Measurements from ENCODE around the gene DYNC1I1.

The DYNC1I1 gene

DNA sequence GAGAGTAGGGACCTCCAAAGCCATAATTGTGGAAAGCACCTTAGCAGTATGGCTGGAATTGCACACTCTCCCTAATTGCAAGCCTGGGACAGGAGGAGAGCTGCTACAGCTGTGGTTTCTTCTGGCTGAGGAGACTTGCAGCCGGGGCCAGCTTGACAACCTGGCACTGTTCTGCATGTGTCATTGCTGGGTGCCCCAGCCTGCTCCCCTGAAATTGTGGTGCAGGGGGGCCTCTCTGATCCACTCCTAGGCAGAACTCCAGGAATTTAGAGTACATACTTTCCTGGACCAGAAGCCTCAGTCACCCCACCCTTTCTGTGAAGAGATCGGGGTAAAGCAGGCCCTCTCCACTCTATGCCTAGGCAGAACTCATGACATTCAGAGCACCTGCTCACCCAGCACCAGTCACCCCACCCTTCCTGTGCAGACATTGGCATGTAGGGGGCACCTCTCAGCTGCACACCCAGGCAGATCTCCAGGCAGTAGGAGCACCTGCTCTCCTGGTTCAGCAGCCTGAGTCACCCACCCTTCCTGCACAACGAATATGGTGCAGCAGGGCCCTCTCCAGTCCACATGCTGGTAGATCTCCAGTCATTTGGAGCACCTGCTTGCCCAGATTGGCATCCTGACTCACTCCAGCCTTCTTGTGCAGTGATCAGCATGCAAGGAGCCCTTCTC is 34.4 kb upstream of the DYNC1I1 start:
- no peak for TF ChIP-seq TAF1 (IDR thresholded peaks at IDR 0.05; ENCODE audit: borderline replicate concordance, insufficient read depth, low read length)
- no peak for TF ChIP-seq POLR2AphosphoS5 (IDR thresholded peaks at IDR 0.05; ENCODE audit: low read depth, low read length)
- no peak for TF ChIP-seq REST (IDR thresholded peaks at IDR 0.05; ENCODE audit: insufficient read depth in 1 of 2, low read depth in 2 of 2, low read length in 2 of 2)
- no peak for TF ChIP-seq SIN3A (IDR thresholded peaks at IDR 0.05; ENCODE audit: borderline replicate concordance, insufficient read depth, low read length)
- no peak for TF ChIP-seq FOXP2 (optimal IDR thresholded peaks at IDR 0.05; ENCODE audit: borderline replicate concordance, extremely low read depth, extremely low read length, insufficient read depth)

- TF ChIP-seq SIN3A (IDR thresholded peaks at IDR 0.05; ENCODE audit: borderline replicate concordance, insufficient read depth, low read length) (no peak), TAF1 (IDR thresholded peaks at IDR 0.05; ENCODE audit: borderline replicate concordance, insufficient read depth, low read length) (no peak), POLR2AphosphoS5 (IDR thresholded peaks at IDR 0.05; ENCODE audit: low read depth, low read length) (no peak), FOXP2 (optimal IDR thresholded peaks at IDR 0.05; ENCODE audit: borderline replicate concordance, extremely low read depth, extremely low read length, insufficient read depth) (no peak), REST (IDR thresholded peaks at IDR 0.05; ENCODE audit: insufficient read depth in 1 of 2, low read depth in 2 of 2, low read length in 2 of 2) (no peak)
These were observed 23.3 kb upstream of the DYNC1I1 start for GRCh38 chr7:95749044-95749443.

DNA sequence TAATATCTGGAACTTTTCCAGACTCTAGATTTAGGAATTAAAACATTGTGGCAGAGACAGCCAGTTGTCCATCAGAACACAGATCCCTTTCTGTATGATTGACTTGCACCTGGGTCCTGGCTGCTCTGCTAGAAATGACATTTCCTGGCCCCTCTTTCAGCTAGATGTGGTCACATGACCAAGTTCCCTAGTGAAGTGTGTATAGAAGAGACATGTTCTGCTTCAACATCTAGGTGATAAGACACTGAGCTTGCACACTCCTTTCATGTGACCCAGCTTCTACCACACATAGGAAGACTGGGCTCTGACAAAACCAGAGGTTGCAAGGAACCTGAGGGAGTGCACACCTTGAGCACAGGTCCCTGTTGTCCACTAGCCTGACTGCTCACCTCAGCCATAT is 22.8 kb upstream of the DYNC1I1 start:
- TF ChIP-seq TAF1 (IDR thresholded peaks at IDR 0.05; ENCODE audit: borderline replicate concordance, insufficient read depth, low read length) (no peak), SIN3A (IDR thresholded peaks at IDR 0.05; ENCODE audit: borderline replicate concordance, insufficient read depth, low read length) (no peak), REST (IDR thresholded peaks at IDR 0.05; ENCODE audit: insufficient read depth in 1 of 2, low read depth in 2 of 2, low read length in 2 of 2) (no peak), FOXP2 (optimal IDR thresholded peaks at IDR 0.05; ENCODE audit: borderline replicate concordance, extremely low read depth, extremely low read length, insufficient read depth) (no peak), POLR2AphosphoS5 (IDR thresholded peaks at IDR 0.05; ENCODE audit: low read depth, low read length) (no peak)

DNA sequence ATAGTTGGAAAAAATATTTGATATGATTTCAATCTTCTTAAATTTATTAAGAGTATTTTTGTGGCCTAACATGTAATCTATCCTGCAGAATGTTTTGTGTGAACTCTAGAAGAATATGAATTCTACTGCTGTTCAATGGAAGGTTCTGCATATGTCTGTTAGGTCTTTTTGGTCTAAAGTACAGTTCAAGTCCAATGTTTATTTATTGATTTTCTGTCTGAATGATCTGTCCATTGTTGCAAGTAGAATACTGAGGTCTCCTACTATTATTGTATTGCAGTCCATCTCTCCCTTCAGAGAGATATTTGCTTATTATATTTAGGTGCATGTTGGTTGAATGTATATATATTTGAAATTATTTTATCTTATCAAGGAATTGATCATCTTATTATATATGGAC is 18.9 kb upstream of the DYNC1I1 start:
- TF ChIP-seq FOXP2 (optimal IDR thresholded peaks at IDR 0.05; ENCODE audit: borderline replicate concordance, extremely low read depth, extremely low read length, insufficient read depth): no peak
- TF ChIP-seq POLR2AphosphoS5 (IDR thresholded peaks at IDR 0.05; ENCODE audit: low read depth, low read length): no peak
- TF ChIP-seq SIN3A (IDR thresholded peaks at IDR 0.05; ENCODE audit: borderline replicate concordance, insufficient read depth, low read length): no peak

DNA sequence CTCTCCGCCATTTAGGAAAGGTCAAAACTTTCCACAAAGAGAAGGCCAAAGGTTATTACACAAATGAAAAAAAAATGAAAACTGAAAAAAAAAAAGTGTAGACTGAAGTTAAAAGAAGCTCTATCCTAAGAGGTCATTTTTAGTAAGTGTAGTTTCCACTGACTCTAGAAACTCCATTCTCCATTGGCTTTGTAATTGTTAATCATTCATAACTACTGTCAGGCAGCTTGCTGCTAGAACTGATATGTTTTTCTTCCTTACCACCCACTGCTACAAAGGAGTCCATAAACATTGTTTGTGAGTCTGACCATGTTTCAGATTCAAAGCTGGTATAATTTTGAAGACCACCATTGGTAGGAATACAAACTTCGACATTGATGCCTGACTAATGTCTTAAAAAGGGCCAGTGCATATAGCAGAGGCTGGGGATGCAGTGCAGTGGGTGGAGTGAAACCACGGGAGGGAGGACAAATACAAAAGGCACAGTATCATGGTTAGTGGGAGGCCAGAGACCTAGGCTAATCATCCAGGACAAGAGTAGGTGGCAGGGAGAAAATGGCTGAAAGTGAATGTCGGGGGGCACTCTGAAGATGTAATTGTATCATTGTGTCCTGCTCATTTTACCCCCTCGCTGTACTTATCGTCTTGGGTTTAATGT is 16.9 kb upstream of the DYNC1I1 start:
- TF ChIP-seq SIN3A (IDR thresholded peaks at IDR 0.05; ENCODE audit: borderline replicate concordance, insufficient read depth, low read length): no peak
- TF ChIP-seq TAF1 (IDR thresholded peaks at IDR 0.05; ENCODE audit: borderline replicate concordance, insufficient read depth, low read length): no peak
- no peak for TF ChIP-seq POLR2AphosphoS5 (IDR thresholded peaks at IDR 0.05; ENCODE audit: low read depth, low read length)

GRCh38 chr7:95758187-95758586 is 14.2 kb upstream of the DYNC1I1 start:
- TF ChIP-seq SIN3A (IDR thresholded peaks at IDR 0.05; ENCODE audit: borderline replicate concordance, insufficient read depth, low read length): no peak
- TF ChIP-seq POLR2AphosphoS5 (IDR thresholded peaks at IDR 0.05; ENCODE audit: low read depth, low read length): no peak
- no peak for TF ChIP-seq TAF1 (IDR thresholded peaks at IDR 0.05; ENCODE audit: borderline replicate concordance, insufficient read depth, low read length)
- TF ChIP-seq REST (IDR thresholded peaks at IDR 0.05; ENCODE audit: insufficient read depth in 1 of 2, low read depth in 2 of 2, low read length in 2 of 2): no peak
- no peak for TF ChIP-seq FOXP2 (optimal IDR thresholded peaks at IDR 0.05; ENCODE audit: borderline replicate concordance, extremely low read depth, extremely low read length, insufficient read depth)
